Immature natural killer cell (primary cell): ENCODE data around the gene SNTN. TPM values are rescaled to one million over a fixed set of nuclear protein-coding genes. Genes with fewer than 3 reads are reported as not detected.
"Not testable (repeated sequence)": the region's sequence is repeated elsewhere in the genome, so short reads cannot be mapped to it uniquely, and the experiment has no call there.

Experiments used
- DNase-seq, 3 donors: peaks; one replicate each; pipeline ENCODE4 v3.0.0; 2022; ENCODE audit warnings: mixed read lengths in 1 of 3
- H3K27ac Mint-ChIP-seq, 6 donors: one replicate each; pipeline ENCODE4 v1.8.0; 2020; ENCODE audit warnings: mixed read lengths in 6 of 6, mild to moderate bottlenecking in 5 of 6, inconsistent platforms in 4 of 6, moderate library complexity in 3 of 6
- H3K27me3 Mint-ChIP-seq, 3 donors: one replicate each; pipeline ENCODE4 v1.8.0; 2020 to 2021; ENCODE audit warnings: low read depth in 3 of 3, mild to moderate bottlenecking in 3 of 3, mixed read lengths in 3 of 3, moderate library complexity in 3 of 3, inconsistent platforms in 1 of 3
- H3K36me3 Mint-ChIP-seq, 3 donors: one replicate each; pipeline ENCODE4 v1.8.0; 2020; ENCODE audit warnings: mixed read lengths in 3 of 3, inconsistent platforms in 2 of 3, mild to moderate bottlenecking in 2 of 3
- H3K4me1 Mint-ChIP-seq, 2 donors: one replicate each; pipeline ENCODE4 v1.8.0; 2020; ENCODE audit warnings: inconsistent platforms in 2 of 2, mild to moderate bottlenecking in 2 of 2, mixed read lengths in 2 of 2, moderate library complexity in 1 of 2
- H3K4me3 Mint-ChIP-seq, 5 donors: one replicate each; pipeline ENCODE4 v1.8.0; 2020; ENCODE audit warnings: mild to moderate bottlenecking in 5 of 5, mixed read lengths in 5 of 5, inconsistent platforms in 3 of 5, moderate library complexity in 3 of 5
- H3K9me3 Mint-ChIP-seq, 6 donors: one replicate each; pipeline ENCODE4 v1.8.0; 2020; ENCODE audit warnings: mild to moderate bottlenecking in 6 of 6, mixed read lengths in 6 of 6, inconsistent platforms in 4 of 6, moderate library complexity in 3 of 6
- polyA plus RNA-seq, 3 donors: library from polyadenylated mRNA; unstranded; fragments of 300-500 nt; fragmentation: Illumina TruSeq; gene quantifications; one replicate each; pipeline ENCODE4 v1.2.3, GENCODE V29; 2021

SNTN gene
- polyA plus RNA-seq, 3 donors from 2014 or later: not detected

GRCh38 chr3:63644928-63645781 lies 7.3 kb upstream of the SNTN start:
- H3K4me3 Mint-ChIP-seq, H3K27ac Mint-ChIP-seq, H3K4me1 Mint-ChIP-seq, H3K9me3 Mint-ChIP-seq, DNase-seq, H3K36me3 Mint-ChIP-seq, H3K27me3 Mint-ChIP-seq: not testable (repeated sequence)

GRCh38 chr3:63654211-63654610 lies 1.7 kb downstream of the SNTN start:
- Mint-ChIP-seq H3K9me3 (peaks cover 0 to 5% (median 1%) of the 10 kb centered on the region in 6 donors), H3K36me3 (no peaks in the 10 kb centered on the region), H3K4me3 (no peak overlapping the region), H3K27ac (no peak overlapping the region), H3K27me3 (peaks cover 0 to 3% (median 0%) of the 10 kb centered on the region in 3 donors), H3K4me1 (no peaks in the 10 kb centered on the region)
- DNase-seq: no peak

GRCh38 chr3:63654931-63655330 lies 2.5 kb downstream of the SNTN start:
- Mint-ChIP-seq H3K4me1 (no peaks in the 10 kb centered on the region), H3K4me3 (no peak overlapping the region), H3K36me3 (no peaks in the 10 kb centered on the region), H3K27me3 (peaks cover 0 to 3% (median 0%) of the 10 kb centered on the region in 3 donors), H3K27ac (no peak overlapping the region), H3K9me3 (peaks cover 0 to 5% (median 1%) of the 10 kb centered on the region in 6 donors)
- DNase-seq: no peak

- Mint-ChIP-seq H3K27ac (no peak overlapping the region), H3K9me3 (peaks cover 0 to 5% (median 1%) of the 10 kb centered on the region in 6 donors), H3K27me3 (peaks cover 0 to 6% (median 0%) of the 10 kb centered on the region in 3 donors), H3K4me3 (no peak overlapping the region), H3K36me3 (no peaks in the 10 kb centered on the region), H3K4me1 (no peaks in the 10 kb centered on the region)
- DNase-seq: no peak
Observed at GRCh38 chr3:63655519-63655918, 3.0 kb downstream of the SNTN start.

GRCh38 chr3:63656786-63657185 lies 4.3 kb downstream of the SNTN start:
- no peak for DNase-seq
- H3K9me3 Mint-ChIP-seq: peaks cover 0 to 5% (median 1%) of the 10 kb centered on the region in 6 donors
- H3K36me3 Mint-ChIP-seq: no peaks in the 10 kb centered on the region
- H3K27ac Mint-ChIP-seq: no peak overlapping the region
- no peak overlapping the region for H3K4me3 Mint-ChIP-seq
- H3K27me3 Mint-ChIP-seq: peaks cover 0 to 6% (median 0%) of the 10 kb centered on the region in 3 donors
- no peaks in the 10 kb centered on the region for H3K4me1 Mint-ChIP-seq

GRCh38 chr3:63661242-63661641 lies 8.8 kb downstream of the SNTN start:
- Mint-ChIP-seq H3K36me3 (no peaks in the 10 kb centered on the region), H3K27ac (no peak overlapping the region), H3K27me3 (peaks cover 0 to 3% (median 0%) of the 10 kb centered on the region in 3 donors), H3K9me3 (peaks cover 0 to 4% (median 0%) of the 10 kb centered on the region in 6 donors), H3K4me3 (no peak overlapping the region), H3K4me1 (no peaks in the 10 kb centered on the region)
- no peak for DNase-seq

- no peak for DNase-seq
- H3K4me3 Mint-ChIP-seq: no peak overlapping the region
- no peaks in the 10 kb centered on the region for H3K36me3 Mint-ChIP-seq
- no peak overlapping the region for H3K27ac Mint-ChIP-seq
- H3K9me3 Mint-ChIP-seq: peaks cover 0 to 4% (median 0%) of the 10 kb centered on the region in 6 donors
- peaks cover 0 to 3% (median 0%) of the 10 kb centered on the region in 3 donors for H3K27me3 Mint-ChIP-seq
- no peaks in the 10 kb centered on the region for H3K4me1 Mint-ChIP-seq
Observed at GRCh38 chr3:63662011-63662410, 9.5 kb downstream of the SNTN start.

GRCh38 chr3:63662500-63662899 lies 10.0 kb downstream of the SNTN start:
- no peaks in the 10 kb centered on the region for H3K4me1 Mint-ChIP-seq
- no peak for DNase-seq
- H3K4me3 Mint-ChIP-seq: no peak overlapping the region
- peaks cover 0 to 4% (median 0%) of the 10 kb centered on the region in 6 donors for H3K9me3 Mint-ChIP-seq
- H3K36me3 Mint-ChIP-seq: no peaks in the 10 kb centered on the region
- H3K27me3 Mint-ChIP-seq: peaks cover 0 to 3% (median 0%) of the 10 kb centered on the region in 3 donors
- no peak overlapping the region for H3K27ac Mint-ChIP-seq

- H3K27ac Mint-ChIP-seq: no peak overlapping the region
Observed at GRCh38 chr3:63670544-63670943, 18.1 kb downstream of the SNTN start.

GRCh38 chr3:63673111-63673510 lies 20.6 kb downstream of the SNTN start:
- peaks cover 0 to 2% (median 0%) of the 10 kb centered on the region in 3 donors for H3K27me3 Mint-ChIP-seq
- no peak overlapping the region for H3K4me3 Mint-ChIP-seq
- no peak overlapping the region for H3K27ac Mint-ChIP-seq
- no peak for DNase-seq
- no peaks in the 10 kb centered on the region for H3K4me1 Mint-ChIP-seq
- H3K36me3 Mint-ChIP-seq: no peaks in the 10 kb centered on the region
- peaks cover 0 to 12% (median 2%) of the 10 kb centered on the region in 6 donors for H3K9me3 Mint-ChIP-seq

More at GRCh38 chr3:63670544-63670943, 18.1 kb downstream of the SNTN start:
- Mint-ChIP-seq H3K4me1 (no peaks in the 10 kb centered on the region), H3K36me3 (no peaks in the 10 kb centered on the region), H3K27me3 (peaks cover 0 to 3% (median 1%) of the 10 kb centered on the region in 3 donors), H3K9me3 (peaks cover 0 to 11% (median 2%) of the 10 kb centered on the region in 6 donors), H3K4me3 (no peak overlapping the region)
- DNase-seq: no peak

GRCh38 chr3:63674586-63674985 lies 22.1 kb downstream of the SNTN start:
- no peaks in the 10 kb centered on the region for H3K4me1 Mint-ChIP-seq
- no peak for DNase-seq
- H3K4me3 Mint-ChIP-seq: no peak overlapping the region
- H3K27ac Mint-ChIP-seq: no peak overlapping the region
- peaks cover 0 to 11% (median 2%) of the 10 kb centered on the region in 6 donors for H3K9me3 Mint-ChIP-seq
- H3K36me3 Mint-ChIP-seq: no peaks in the 10 kb centered on the region
- peaks cover 0 to 2% (median 0%) of the 10 kb centered on the region in 3 donors for H3K27me3 Mint-ChIP-seq

- Mint-ChIP-seq H3K4me1 (no peaks in the 10 kb centered on the region), H3K4me3 (no peak overlapping the region), H3K9me3 (peaks cover 0 to 6% (median 0%) of the 10 kb centered on the region in 6 donors), H3K27me3 (peaks cover 0 to 2% (median 0%) of the 10 kb centered on the region in 3 donors), H3K36me3 (no peaks in the 10 kb centered on the region), H3K27ac (no peak overlapping the region)
- no peak for DNase-seq
Observed at GRCh38 chr3:63679186-63679585, 26.7 kb downstream of the SNTN start.

- Mint-ChIP-seq H3K27ac (no peak overlapping the region), H3K36me3 (no peaks in the 10 kb centered on the region), H3K27me3 (peaks cover 0 to 2% (median 0%) of the 10 kb centered on the region in 3 donors), H3K9me3 (peaks cover 0 to 3% (median under 1%) of the 10 kb centered on the region in 6 donors), H3K4me3 (no peak overlapping the region), H3K4me1 (no peaks in the 10 kb centered on the region)
- no peak for DNase-seq
Observed at GRCh38 chr3:63684081-63684480, 31.6 kb downstream of the SNTN start.

GRCh38 chr3:63685340-63685739 lies 32.9 kb downstream of the SNTN start:
- DNase-seq: no peak
- Mint-ChIP-seq H3K4me1 (no peaks in the 10 kb centered on the region), H3K27ac (no peak overlapping the region), H3K9me3 (peaks cover 0 to 3% (median under 1%) of the 10 kb centered on the region in 6 donors), H3K36me3 (no peaks in the 10 kb centered on the region), H3K27me3 (peaks cover 0 to 2% (median 0%) of the 10 kb centered on the region in 3 donors), H3K4me3 (no peak overlapping the region)
